IPS-20b (cell line): Measurements from ENCODE around the gene IGFALS.

Experiments used
- H3K27ac ChIP-seq: one replicate; pipeline ENCODE4 v1.5.1; 2013; ENCODE audit warnings: low read length
- H3K27me3 ChIP-seq: 2 replicates; pipeline ENCODE4 v1.6.1; 2013; ENCODE audit warnings: mild to moderate bottlenecking, low read length, inconsistent platforms; ENCODE audit not compliant: insufficient read depth
- H3K36me3 ChIP-seq: 2 replicates; pipeline ENCODE4 v1.6.1; 2013; ENCODE audit warnings: low read depth, mild to moderate bottlenecking, inconsistent platforms, low read length, moderate library complexity; ENCODE audit not compliant: insufficient read depth
- H3K4me1 ChIP-seq: 2 replicates; pipeline ENCODE4 v1.6.1; 2013; ENCODE audit warnings: mild to moderate bottlenecking, control low read depth, inconsistent platforms, low read length, moderate library complexity; ENCODE audit not compliant: insufficient read depth
- H3K4me3 ChIP-seq: 2 replicates; pipeline ENCODE4 v1.5.1; 2013; ENCODE audit warnings: mild to moderate bottlenecking, low read length, inconsistent platforms
- H3K9ac ChIP-seq: 2 replicates; pipeline ENCODE4 v1.6.1; 2013; ENCODE audit warnings: low read depth, mild to moderate bottlenecking, inconsistent platforms, low read length, moderate library complexity
- H3K9me3 ChIP-seq: 2 replicates; pipeline ENCODE4 v1.6.1; 2013; ENCODE audit warnings: mild to moderate bottlenecking, low read depth, low read length, inconsistent platforms; ENCODE audit not compliant: insufficient read depth

IGFALS gene

GRCh38 chr16:1794221-1794871 lies 841 bp upstream of the IGFALS start:
- Histone ChIP-seq H3K9ac (no peak overlapping the region), H3K36me3 (no peaks in the 10 kb centered on the region), H3K9me3 (peaks cover 18% of the 10 kb centered on the region), H3K27me3 (no peaks in the 10 kb centered on the region), H3K4me3 (no peak overlapping the region), H3K4me1 (no peaks in the 10 kb centered on the region), H3K27ac (no peak overlapping the region)

DNA sequence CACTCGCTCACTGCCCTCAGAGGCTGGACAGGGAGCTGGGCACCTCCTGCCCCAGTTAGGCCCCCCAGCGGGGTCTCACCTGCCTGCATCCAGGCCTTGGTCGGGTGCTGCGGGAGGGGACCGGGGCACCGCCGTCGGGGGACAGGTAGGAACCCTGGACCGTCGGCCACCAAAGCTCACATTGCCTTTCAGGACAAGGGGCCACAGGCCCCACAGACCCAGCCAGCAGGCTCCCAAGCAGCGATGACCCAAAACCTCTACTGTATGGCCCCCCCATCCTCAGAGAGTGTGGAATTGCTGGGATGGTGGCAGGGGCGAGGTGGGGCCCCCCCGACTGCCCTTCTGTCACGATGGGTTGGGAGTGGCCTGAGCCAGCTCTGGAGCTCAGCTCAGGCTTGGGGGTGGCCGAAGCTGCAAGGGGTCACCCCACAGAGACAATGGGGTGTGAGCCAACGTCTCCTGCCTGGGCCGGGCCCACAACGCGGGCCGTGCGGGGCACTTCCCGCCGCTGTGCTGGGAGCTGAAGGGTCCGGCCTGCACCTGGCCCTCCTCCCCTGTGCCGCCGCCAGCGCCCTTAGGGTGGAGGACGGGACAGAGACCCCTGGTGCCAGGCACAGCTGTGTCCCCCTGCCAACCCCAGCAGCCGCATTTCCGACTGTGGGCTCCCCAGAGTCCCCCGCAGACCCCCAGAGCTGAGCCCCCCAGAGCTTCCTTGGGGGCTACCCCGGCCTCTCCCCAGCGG lies 498 bp downstream of the IGFALS start:
- H3K36me3 ChIP-seq, result peaks cover 4% of the 10 kb centered on the region; the same call in 1 of the 2 replicates
- no peak overlapping the region for H3K27ac ChIP-seq
- no peaks in the 10 kb centered on the region for H3K4me1 ChIP-seq
- no peak overlapping the region for H3K9ac ChIP-seq
- H3K4me3 ChIP-seq, result no peak overlapping the region
- H3K27me3 ChIP-seq, result no peaks in the 10 kb centered on the region
- peaks cover 6% of the 10 kb centered on the region; the same call in 1 of the 2 replicates for H3K9me3 ChIP-seq

- H3K4me3 ChIP-seq, result no peak overlapping the region
- H3K27ac ChIP-seq, result no peak overlapping the region
- no peak overlapping the region for H3K9ac ChIP-seq
- no peaks in the 10 kb centered on the region for H3K27me3 ChIP-seq
- H3K9me3 ChIP-seq, result no peaks in the 10 kb centered on the region
- no peaks in the 10 kb centered on the region for H3K4me1 ChIP-seq
- peaks cover 4% of the 10 kb centered on the region; the same call in 1 of the 2 replicates for H3K36me3 ChIP-seq
These were observed 1.3 kb downstream of the IGFALS start for GRCh38 chr16:1791943-1792812.

DNA sequence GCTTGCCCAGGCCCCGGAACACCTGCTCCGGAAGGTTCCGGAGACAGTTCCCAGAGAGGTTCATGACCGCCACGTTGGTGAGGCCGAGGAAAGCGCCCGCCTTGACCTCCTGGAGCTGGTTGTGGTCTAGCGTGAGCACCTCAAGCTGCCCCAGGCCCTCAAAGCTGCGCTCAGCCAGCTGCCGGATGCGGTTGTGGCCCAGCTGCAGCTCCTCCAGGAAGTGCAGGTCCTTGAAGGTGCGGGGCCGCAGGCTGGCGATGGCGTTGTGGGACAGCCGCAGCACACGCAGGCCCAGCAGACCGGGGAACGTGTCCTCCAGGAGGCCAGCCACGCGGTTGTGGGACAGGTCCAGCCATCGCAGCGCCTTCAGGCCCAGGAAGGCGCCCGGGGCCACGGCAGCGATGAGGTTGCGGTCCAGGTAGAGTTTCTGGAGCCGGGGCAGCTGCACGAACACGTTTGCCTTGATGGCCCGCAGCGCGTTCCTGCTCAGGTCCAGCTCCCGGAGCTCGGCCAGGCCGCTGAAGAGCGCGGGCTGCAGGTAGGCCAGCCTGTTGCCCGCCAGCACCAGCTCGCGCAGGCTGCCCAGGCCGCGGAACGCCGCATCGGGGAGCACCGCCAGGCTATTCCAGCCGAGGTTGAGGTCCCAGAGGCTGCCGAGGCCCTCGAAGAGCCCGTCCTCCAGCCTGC lies 2.1 kb downstream of the IGFALS start:
- H3K4me3 ChIP-seq, result no peak overlapping the region
- H3K27me3 ChIP-seq, result no peaks in the 10 kb centered on the region
- peaks cover 7% of the 10 kb centered on the region; the same call in 1 of the 2 replicates for H3K36me3 ChIP-seq
- H3K9ac ChIP-seq, result no peak overlapping the region
- H3K27ac ChIP-seq, result no peak overlapping the region
- no peaks in the 10 kb centered on the region for H3K4me1 ChIP-seq
- H3K9me3 ChIP-seq, result no peaks in the 10 kb centered on the region

- Histone ChIP-seq H3K27me3 (no peaks in the 10 kb centered on the region), H3K9ac (no peak overlapping the region), H3K36me3 (peaks cover 7% of the 10 kb centered on the region; the same call in 1 of the 2 replicates), H3K9me3 (no peaks in the 10 kb centered on the region), H3K4me1 (no peaks in the 10 kb centered on the region), H3K27ac (no peak overlapping the region), H3K4me3 (no peak overlapping the region)
These were observed 2.8 kb downstream of the IGFALS start for GRCh38 chr16:1790611-1791255.

DNA sequence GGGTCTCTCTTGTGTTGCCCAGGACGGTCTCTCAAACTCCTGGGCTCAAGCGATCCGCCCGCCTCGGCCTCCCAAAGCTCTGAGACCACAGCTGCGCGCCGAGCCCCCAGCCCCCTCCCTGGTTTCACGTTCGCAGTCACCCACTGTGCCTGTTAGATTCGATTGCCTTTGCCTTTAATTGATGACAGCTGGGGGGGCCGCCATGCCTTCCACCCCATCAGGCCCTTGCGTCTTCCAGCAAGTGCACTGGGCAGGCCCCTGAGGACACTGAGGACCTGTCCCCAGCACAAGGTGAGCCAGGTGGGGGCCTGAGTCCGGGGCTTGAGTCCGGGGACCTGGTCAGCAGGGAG lies 3.3 kb downstream of the IGFALS start:
- H3K36me3 ChIP-seq, result peaks cover 7% of the 10 kb centered on the region; the same call in 1 of the 2 replicates
- H3K4me1 ChIP-seq, result no peaks in the 10 kb centered on the region
- H3K4me3 ChIP-seq, result no peak overlapping the region
- H3K9me3 ChIP-seq, result no peaks in the 10 kb centered on the region
- no peak overlapping the region for H3K9ac ChIP-seq
- no peak overlapping the region for H3K27ac ChIP-seq
- no peaks in the 10 kb centered on the region for H3K27me3 ChIP-seq

DNA sequence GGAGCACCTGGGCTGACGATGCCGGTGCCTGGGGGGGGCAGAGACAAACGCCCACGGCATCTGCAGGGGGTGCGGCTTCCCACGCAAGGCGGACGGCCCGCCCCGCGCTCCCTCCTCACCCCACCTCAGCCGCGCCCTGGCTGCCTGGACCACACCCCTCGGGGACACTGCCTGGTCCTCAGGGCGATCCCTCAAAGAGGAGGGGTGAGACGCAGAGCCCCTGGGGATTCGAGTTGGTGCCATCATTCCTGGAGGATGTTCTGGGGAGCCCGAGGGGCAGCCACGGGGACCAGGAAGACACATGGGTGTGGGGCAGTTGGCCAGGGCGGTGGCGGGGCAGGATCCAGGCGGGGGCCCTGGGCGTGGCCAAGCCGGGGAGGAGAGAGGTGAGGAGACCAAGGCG lies 3.9 kb downstream of the IGFALS start:
- H3K27me3 ChIP-seq, result no peaks in the 10 kb centered on the region
- no peaks in the 10 kb centered on the region for H3K4me1 ChIP-seq
- no peak overlapping the region for H3K9ac ChIP-seq
- no peaks in the 10 kb centered on the region for H3K9me3 ChIP-seq
- H3K27ac ChIP-seq, result no peak overlapping the region
- H3K4me3 ChIP-seq, result no peak overlapping the region
- H3K36me3 ChIP-seq, result peaks cover 7% of the 10 kb centered on the region; the same call in 1 of the 2 replicates

DNA sequence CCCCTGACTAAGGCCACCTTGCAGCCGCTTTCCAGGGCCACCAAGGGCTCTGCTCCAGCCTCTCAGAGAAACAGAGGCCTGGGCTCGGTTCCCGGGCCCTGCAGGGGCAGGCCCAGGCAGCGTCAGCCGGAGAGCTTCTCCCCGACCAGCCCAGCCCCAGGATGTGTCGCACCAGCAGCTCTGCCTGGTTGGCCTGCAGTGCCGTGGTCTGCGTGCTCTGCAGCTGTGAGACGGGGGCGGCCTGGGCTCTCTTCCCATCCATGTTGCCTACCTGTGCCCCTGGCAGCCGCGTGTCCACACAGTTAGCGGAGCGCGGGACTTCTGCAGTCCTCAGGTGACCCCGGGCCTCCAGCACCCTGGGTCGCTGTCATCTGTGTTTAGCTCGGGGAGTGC lies 4.8 kb downstream of the IGFALS start:
- H3K4me3 ChIP-seq, result no peak overlapping the region
- no peaks in the 10 kb centered on the region for H3K9me3 ChIP-seq
- no peak overlapping the region for H3K9ac ChIP-seq
- peaks cover 4% of the 10 kb centered on the region; the same call in 1 of the 2 replicates for H3K4me1 ChIP-seq
- H3K27ac ChIP-seq, result no peak overlapping the region
- peaks cover 7% of the 10 kb centered on the region; the same call in 1 of the 2 replicates for H3K36me3 ChIP-seq
- H3K27me3 ChIP-seq, result no peaks in the 10 kb centered on the region

DNA sequence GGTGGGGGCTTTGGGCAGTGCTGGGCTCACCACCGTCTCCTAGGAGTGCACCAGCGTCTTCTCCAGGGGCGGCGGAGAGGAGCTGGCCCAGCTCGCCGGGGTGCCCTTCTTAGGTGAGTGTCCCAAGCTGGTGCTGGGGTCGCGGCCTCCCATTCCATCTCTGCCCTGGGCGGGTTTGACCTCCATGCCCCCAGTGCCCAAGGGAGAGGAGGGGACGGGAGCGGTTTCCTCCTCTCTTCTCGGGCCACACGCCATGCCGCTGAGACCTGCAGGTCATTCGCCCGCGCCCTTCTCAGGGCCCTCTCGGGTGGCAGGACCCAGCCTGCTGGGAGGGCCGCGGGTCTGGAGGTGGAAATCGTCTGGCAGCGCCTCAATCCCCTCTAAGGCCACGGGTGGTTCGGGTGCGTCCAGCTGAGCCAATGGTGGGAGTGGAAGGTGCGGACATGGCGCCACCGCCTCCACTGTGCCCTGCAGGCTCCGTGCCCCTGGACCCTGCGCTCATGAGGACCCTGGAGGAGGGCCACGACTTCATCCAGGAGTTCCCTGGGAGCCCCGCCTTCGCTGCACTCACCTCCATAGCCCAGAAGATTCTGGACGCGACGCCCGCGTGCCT lies 5.3 kb downstream of the IGFALS start:
- no peaks in the 10 kb centered on the region for H3K27me3 ChIP-seq
- H3K4me1 ChIP-seq, result peaks cover 4% of the 10 kb centered on the region; the same call in 1 of the 2 replicates
- no peak overlapping the region for H3K9ac ChIP-seq
- H3K4me3 ChIP-seq, result no peak overlapping the region
- H3K27ac ChIP-seq, result no peak overlapping the region
- peaks cover 7% of the 10 kb centered on the region; the same call in 1 of the 2 replicates for H3K36me3 ChIP-seq
- H3K9me3 ChIP-seq, result no peaks in the 10 kb centered on the region

DNA sequence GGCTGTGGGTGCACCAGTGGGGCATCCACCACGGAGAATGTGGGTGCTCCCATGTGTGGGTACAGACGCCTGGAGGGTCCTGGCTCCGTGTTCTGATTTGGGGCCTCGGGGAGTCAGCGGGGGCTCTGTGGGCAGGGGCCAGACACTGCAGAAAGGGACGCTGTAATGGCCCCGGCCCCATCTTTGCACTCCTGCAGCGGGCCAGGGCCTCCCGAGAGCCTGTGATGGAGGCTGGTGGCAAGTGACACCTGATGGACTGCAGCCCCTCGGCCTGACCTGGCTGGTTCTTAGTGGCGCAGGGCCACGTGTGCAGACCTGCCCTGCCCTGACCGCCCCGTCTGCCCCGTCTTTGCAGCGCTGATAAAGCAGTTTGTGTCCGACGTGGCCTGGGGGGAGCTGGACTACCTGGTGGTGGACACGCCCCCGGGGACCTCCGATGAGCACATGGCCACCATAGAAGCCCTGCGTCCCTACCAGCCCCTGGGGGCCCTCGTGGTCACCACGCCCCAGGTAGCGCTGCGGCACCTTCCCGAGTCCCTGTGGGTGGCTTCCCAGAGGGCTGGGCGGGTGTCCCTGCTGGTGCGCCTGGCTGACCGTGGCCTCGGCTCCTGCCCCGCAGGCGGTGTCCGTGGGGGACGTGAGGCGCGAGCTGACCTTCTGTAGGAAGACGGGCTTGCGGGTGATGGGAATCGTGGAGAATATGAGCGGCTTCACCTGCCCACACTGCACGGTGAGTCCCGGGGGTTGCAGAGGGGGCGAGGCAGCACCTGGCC lies 6.0 kb downstream of the IGFALS start:
- peaks cover 7% of the 10 kb centered on the region; the same call in 1 of the 2 replicates for H3K36me3 ChIP-seq
- H3K27me3 ChIP-seq, result no peaks in the 10 kb centered on the region
- H3K4me3 ChIP-seq, result no peak overlapping the region
- H3K9me3 ChIP-seq, result no peaks in the 10 kb centered on the region
- H3K9ac ChIP-seq, result no peak overlapping the region
- H3K4me1 ChIP-seq, result peaks cover 4% of the 10 kb centered on the region; the same call in 1 of the 2 replicates
- H3K27ac ChIP-seq, result no peak overlapping the region
